ENCODE results near the gene TTC24.
"Not testable (repeated sequence)": the region's sequence is repeated elsewhere in the genome, so short reads cannot be mapped to it uniquely, and the experiment has no call there.

TTC24 gene

GRCh38 chr1:156623946-156624813 is 44.7 kb downstream of the TTC24 start:
- intact Hi-C loops (cut with DNase I) = loop anchor here (2.0 kb wide), 1 partner anchor 35 kb away; no protein-coding TSS in a partner anchor
- DNase-seq = peak in 39 of 42 donors; percentile 47 to 84 (median 68)

- intact Hi-C loops (cut with DNase I) = loop anchor here (2.0 kb wide), 1 partner anchor 34 kb away; no protein-coding TSS in a partner anchor
- DNase-seq = peak in 4 of 42 donors; percentile 3 to 53 (median 38)
Measured at GRCh38 chr1:156624814-156625435, 45.4 kb downstream of the TTC24 start.

GRCh38 chr1:156625436-156626078 is 46.0 kb downstream of the TTC24 start:
- peak in 41 of 42 donors; percentile 43 to 90 (median 74) for DNase-seq
- intact Hi-C loops (cut with DNase I) = loop anchor here (2.0 kb wide), 1 partner anchor 33 kb away; no protein-coding TSS in a partner anchor

GRCh38 chr1:156626079-156626438 is 46.5 kb downstream of the TTC24 start:
- DNase-seq = no peak
- intact Hi-C loops (cut with DNase I) = no loop called here

GRCh38 chr1:156627313-156627880 is 47.9 kb downstream of the TTC24 start:
- DNase-seq = peak in 32 of 42 donors; percentile 39 to 87 (median 63)
- intact Hi-C loops (cut with DNase I) = no loop called here

- intact Hi-C loops (cut with DNase I) = no loop called here
- no peak for DNase-seq
Measured at GRCh38 chr1:156629823-156630449, 50.4 kb downstream of the TTC24 start.

GRCh38 chr1:156631152-156631551 is 51.6 kb downstream of the TTC24 start:
- DNase-seq; intact Hi-C loops (cut with DNase I): not testable (repeated sequence)

- no peak for DNase-seq
- intact Hi-C loops (cut with DNase I) = no loop called here
Measured at GRCh38 chr1:156632355-156632754, 52.8 kb downstream of the TTC24 start.
